EH (cell line): ENCODE measurements around the gene SLC15A1.
"Not testable (repeated sequence)": the region's sequence is repeated elsewhere in the genome, so short reads cannot be mapped to it uniquely, and the experiment has no call there.

Experiments
- DNase-seq: peaks from one replicate; pipeline ENCODE4 v3.0.0-alpha.2; 2015; ENCODE audit warnings: low read depth

Gene SLC15A1

GRCh38 chr13:98781045-98781444 lies 28.6 kb upstream of the SLC15A1 start:
- no peak for DNase-seq

- peak; percentile 7 for DNase-seq
These were observed 28.0 kb upstream of the SLC15A1 start for GRCh38 chr13:98780451-98780850.

- DNase-seq: no peak
These were observed 27.2 kb upstream of the SLC15A1 start for GRCh38 chr13:98779695-98780094.

- DNase-seq: no peak
These were observed 26.3 kb upstream of the SLC15A1 start for GRCh38 chr13:98778749-98779148.

- DNase-seq: no peak
These were observed 24.2 kb upstream of the SLC15A1 start for GRCh38 chr13:98776644-98777043.

- DNase-seq: peak; percentile 84
These were observed 23.5 kb upstream of the SLC15A1 start for GRCh38 chr13:98775844-98776598.

GRCh38 chr13:98775386-98775785 lies 22.9 kb upstream of the SLC15A1 start:
- no peak for DNase-seq

GRCh38 chr13:98774776-98775175 lies 22.3 kb upstream of the SLC15A1 start:
- DNase-seq: no peak

- no peak for DNase-seq
These were observed 21.4 kb upstream of the SLC15A1 start for GRCh38 chr13:98773921-98774320.

GRCh38 chr13:98772794-98773452 lies 20.5 kb upstream of the SLC15A1 start:
- DNase-seq: no peak

- no peak for DNase-seq
These were observed 19.6 kb upstream of the SLC15A1 start for GRCh38 chr13:98771838-98772611.

GRCh38 chr13:98769736-98770135 lies 17.3 kb upstream of the SLC15A1 start:
- DNase-seq: no peak

- DNase-seq: no peak
These were observed 16.1 kb upstream of the SLC15A1 start for GRCh38 chr13:98768522-98768921.

GRCh38 chr13:98766697-98767096 lies 14.2 kb upstream of the SLC15A1 start:
- DNase-seq: peak; percentile 8

- no peak for DNase-seq
These were observed 13.6 kb upstream of the SLC15A1 start for GRCh38 chr13:98765996-98766519.

- no peak for DNase-seq
These were observed 9.6 kb upstream of the SLC15A1 start for GRCh38 chr13:98761986-98762616.

GRCh38 chr13:98761126-98761985 lies 8.9 kb upstream of the SLC15A1 start:
- peak; percentile 55 for DNase-seq

- no peak for DNase-seq
These were observed 3.3 kb upstream of the SLC15A1 start for GRCh38 chr13:98755729-98756128.

GRCh38 chr13:98755116-98755515 lies 2.6 kb upstream of the SLC15A1 start:
- DNase-seq: no peak

GRCh38 chr13:98754468-98754867 lies 2.0 kb upstream of the SLC15A1 start:
- DNase-seq: not testable (repeated sequence)

GRCh38 chr13:98751861-98752466 lies 508 bp downstream of the SLC15A1 start:
- peak; percentile 20 for DNase-seq
